K562 (cell line): ENCODE results near the gene FLOT2. TPM values are rescaled to one million over a fixed set of nuclear protein-coding genes. Genes with fewer than 3 reads are reported as not detected.

ENCODE experiments used
- ARID1B ChIP-seq: fragments of 450-650 bp; IDR thresholded peaks from 2 replicates; pipeline ENCODE4 v1.6.1; 2016; ENCODE audit warnings: antibody characterized with exemption, mild to moderate bottlenecking, inconsistent platforms
- CXXC5 ChIP-seq: fragments of 250-450 bp; sonication (Bioruptor Pico); IDR thresholded peaks from 2 replicates; pipeline ENCODE4 v1.8.0; 2022; ENCODE audit warnings: inconsistent platforms, mild to moderate bottlenecking, moderate library complexity
- KLF13 ChIP-seq: fragments of 450-650 bp; IDR thresholded peaks from 2 replicates; pipeline ENCODE4 v1.6.1; 2016; ENCODE audit warnings: missing genetic modification characterization, low read depth, mild to moderate bottlenecking, missing compliant biosample characterization, moderate library complexity, borderline replicate concordance
- MAFG ChIP-seq: fragments of 450-650 bp; conservative IDR thresholded peaks from 2 replicates; pipeline ENCODE4 v1.6.1; 2016; ENCODE audit warnings: missing genetic modification characterization, missing compliant biosample characterization
- NFRKB ChIP-seq: fragments of 450-650 bp; IDR thresholded peaks from 2 replicates; pipeline ENCODE4 v1.6.1; 2016; ENCODE audit warnings: low read depth
- PTTG1 ChIP-seq: fragments of 450-650 bp; IDR thresholded peaks from 2 replicates; pipeline ENCODE4 v1.6.1; 2016; ENCODE audit warnings: low read depth, mild to moderate bottlenecking, missing genetic modification characterization, missing compliant biosample characterization
- RBBP5 ChIP-seq: fragments of 200-600 bp; sonication (generic); IDR thresholded peaks from 2 replicates; pipeline ENCODE4 v1.6.1; 2012; ENCODE audit warnings: borderline replicate concordance, mild to moderate bottlenecking, low read length, control low read depth, inconsistent platforms; ENCODE audit not compliant: insufficient read depth, poor library complexity, severe bottlenecking
- RHOXF2B ChIP-seq: fragments of 250-450 bp; sonication (Bioruptor Pico); conservative IDR thresholded peaks from 2 replicates; pipeline ENCODE4 v1.5.1; 2021
- SAFB ChIP-seq: fragments of 200-400 bp; formaldehyde crosslinking; IDR thresholded peaks from 2 replicates; pipeline ENCODE4 v1.6.1; 2017; ENCODE audit warnings: low read depth, low read length, borderline replicate concordance
- SMAD1 ChIP-seq: fragments of 150-350 bp; IDR thresholded peaks from 2 replicates; pipeline ENCODE4 v1.6.1; 2014; ENCODE audit warnings: low read length, low read depth; ENCODE audit not compliant: partially characterized antibody
- SREBF2 ChIP-seq: sonication (generic); formaldehyde crosslinking; IDR thresholded peaks from 2 replicates; pipeline ENCODE4 v1.4.0; 2020; ENCODE audit warnings: mild to moderate bottlenecking, missing genetic modification reagents
- SUPT5H ChIP-seq: fragments of 450-650 bp; IDR thresholded peaks from 2 replicates; pipeline ENCODE4 v1.6.1; 2016
- TARDBP ChIP-seq: fragments of 450-650 bp; IDR thresholded peaks from 2 replicates; pipeline ENCODE4 v1.6.1; 2016
- ZFP36 ChIP-seq: fragments of 150-350 bp; IDR thresholded peaks from 2 replicates; pipeline ENCODE4 v1.6.1; 2018; ENCODE audit warnings: low read length, low read depth; ENCODE audit not compliant: partially characterized antibody
- ZNF263 ChIP-seq: sonication (generic); formaldehyde crosslinking; IDR thresholded peaks from 2 replicates; pipeline ENCODE4 v1.8.0; 2022; ENCODE audit warnings: mild to moderate bottlenecking, missing genetic modification reagents, borderline replicate concordance
- polyA plus RNA-seq, 8 experiments: library from polyadenylated mRNA; depleted of rRNA in 4 of 8; stranded (reverse) in 5 of 8; unstranded in 3 of 8; fragments of >200 nt; fragmentation: Nextera tagmentation in 2 of 8; fragmentation: Illumina TruSeq in 1 of 8; extraction: Ambion mirVana in 2 of 8; extraction: Trizol in 1 of 8; gene quantifications; 2 replicates each; pipeline versions ENCODE4 v1.2.1 to v1.2.3, GENCODE V29; 2011 to 2014; ENCODE audit warnings: inconsistent platforms in 1 of 8, missing spikeins in 1 of 8
- total RNA-seq, 7 experiments: library from RNA; depleted of rRNA in 6 of 7; stranded (reverse); fragments of >200 nt in 6 of 7; fragmentation: Illumina TruSeq in 2 of 7; extraction: Trizol in 2 of 7; gene quantifications; 2 replicates each; pipeline versions ENCODE4 v1.2.1 to v1.2.3, GENCODE V29; 2011 to 2021; ENCODE audit warnings: low replicate concordance in 1 of 7
- TF ChIP-seq, protein P1 (sequence below): fragments of 250-450 bp; sonication (Bioruptor Pico); IDR thresholded peaks from 2 replicates; pipeline ENCODE4 v1.5.0; 2021; ENCODE audit warnings: mild to moderate bottlenecking, moderate library complexity
- TF ChIP-seq, protein P2 (sequence below): fragments of 250-450 bp; sonication (Bioruptor Pico); IDR thresholded peaks from 2 replicates; pipeline ENCODE4 v1.8.0; 2021; ENCODE audit warnings: mild to moderate bottlenecking, moderate library complexity
- TF ChIP-seq, protein P3 (sequence below): sonication (generic); formaldehyde crosslinking; IDR thresholded peaks from 2 replicates; pipeline ENCODE4 v1.8.0; 2022; ENCODE audit warnings: missing genetic modification reagents, mild to moderate bottlenecking, borderline replicate concordance
- TF ChIP-seq, protein P4 (sequence below): fragments of 250-450 bp; sonication (Bioruptor Pico); IDR thresholded peaks from 2 replicates; pipeline ENCODE4 v1.5.0; 2021; ENCODE audit warnings: mild to moderate bottlenecking, borderline replicate concordance

FLOT2 gene
- total and polyA plus RNA-seq, 9 of the 15 experiments (the other 6 are each of a cell fraction or from before 2014, with no cell fraction given), result 17.5 to 138 (median 41.7) TPM

DNA sequence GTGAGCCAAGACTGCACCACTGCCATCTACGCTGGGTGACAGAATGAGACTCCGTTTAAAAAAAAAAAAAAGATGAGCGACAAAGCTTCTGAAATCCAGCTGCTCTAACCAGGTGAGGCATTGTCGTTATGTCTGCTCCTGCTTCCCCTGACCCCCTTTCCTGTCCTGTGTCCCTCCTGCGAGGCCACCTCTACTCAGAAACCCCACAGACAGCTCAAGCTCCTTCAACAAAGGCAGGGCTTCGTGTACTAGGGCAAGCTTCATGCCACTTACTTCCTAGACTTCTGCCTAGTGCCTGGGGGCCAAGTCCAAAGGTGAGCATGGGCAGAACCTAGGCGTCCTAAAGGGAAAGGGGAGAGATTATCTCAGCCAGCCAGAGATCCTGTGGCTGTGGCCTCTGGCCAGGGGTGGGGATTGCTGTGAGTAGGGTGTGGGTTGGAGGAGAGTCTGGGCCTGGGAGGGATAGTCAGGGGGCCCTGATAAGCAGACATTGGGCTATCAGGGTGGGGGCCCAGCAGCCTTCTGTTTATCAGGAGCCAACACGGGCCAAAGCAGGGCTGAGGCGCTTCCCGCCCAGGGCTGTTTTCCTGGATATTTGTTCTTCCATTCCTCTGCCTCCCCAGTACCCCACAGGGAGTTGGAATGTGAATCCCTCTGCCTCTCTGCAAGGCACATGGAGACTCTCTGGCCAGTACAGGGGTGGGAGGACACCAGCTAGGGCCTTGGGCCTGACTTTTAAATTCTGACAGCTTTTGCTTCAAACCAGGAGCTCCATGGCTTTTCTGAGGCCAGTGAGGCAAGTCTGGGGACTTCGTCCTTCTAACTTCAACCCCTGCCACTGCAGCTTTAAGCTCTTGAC, 32.3 kb downstream of the FLOT2 start (continued):
- TF ChIP-seq RBBP5, result peak; percentile 66
- TF ChIP-seq ZNF263 (CRISPR knock-in tag), result no peak
- peak; percentile 100 for TF ChIP-seq ARID1B
- TF ChIP-seq, protein P1, sequence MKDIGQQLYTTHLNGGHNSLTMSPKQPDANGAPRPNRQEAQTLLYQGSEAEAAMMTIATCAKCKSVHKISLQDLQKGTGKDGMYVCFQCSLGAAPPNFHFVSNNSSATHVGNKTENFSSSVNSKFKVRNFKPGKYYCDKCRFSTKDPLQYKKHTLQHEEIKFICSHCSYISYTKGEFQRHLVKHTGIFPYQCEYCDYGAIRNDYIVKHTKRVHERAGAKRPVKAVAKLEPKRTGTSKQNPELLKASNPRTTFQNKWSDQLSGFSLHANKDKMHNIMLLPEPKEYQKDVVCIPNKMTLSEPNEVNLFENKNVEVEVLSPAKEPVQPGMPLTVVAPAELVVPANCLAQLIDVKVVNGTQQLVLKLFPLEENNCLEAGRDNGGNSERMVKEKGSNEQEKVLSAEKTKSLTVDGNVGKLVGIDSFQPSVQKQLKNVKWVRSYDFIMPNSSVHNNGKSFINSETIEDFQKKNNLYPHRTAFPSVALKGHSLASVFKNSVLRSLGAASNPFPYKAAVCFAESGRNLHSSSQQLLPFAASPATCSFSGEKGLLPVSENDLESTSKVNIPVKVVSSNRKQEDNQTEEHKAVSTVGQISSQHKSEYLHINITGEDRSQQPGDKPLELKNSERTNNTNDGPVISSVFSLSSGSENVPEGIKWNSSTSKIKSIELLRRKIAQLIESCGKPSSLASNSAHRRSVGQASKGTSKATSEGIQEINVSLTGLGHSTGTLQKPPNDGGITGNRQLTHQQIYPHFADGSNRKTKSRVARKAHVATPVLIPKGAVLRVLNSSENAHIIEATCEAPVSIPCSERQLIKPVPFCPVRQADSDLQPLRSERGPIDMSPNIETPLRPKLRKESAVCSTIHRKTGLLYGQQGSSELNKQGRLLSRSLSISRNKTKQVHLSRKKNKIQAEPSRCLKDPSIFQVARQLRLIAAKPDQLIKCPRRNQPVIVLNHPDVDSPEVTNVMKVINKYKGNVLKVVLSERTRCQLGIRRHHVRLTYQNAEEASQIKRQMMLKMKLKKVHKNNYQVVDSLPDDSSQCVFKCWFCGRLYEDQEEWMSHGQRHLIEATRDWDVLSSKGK (CRISPR knock-in tag), result no peak
- no peak for TF ChIP-seq PTTG1 (tag)
- TF ChIP-seq, protein P2, sequence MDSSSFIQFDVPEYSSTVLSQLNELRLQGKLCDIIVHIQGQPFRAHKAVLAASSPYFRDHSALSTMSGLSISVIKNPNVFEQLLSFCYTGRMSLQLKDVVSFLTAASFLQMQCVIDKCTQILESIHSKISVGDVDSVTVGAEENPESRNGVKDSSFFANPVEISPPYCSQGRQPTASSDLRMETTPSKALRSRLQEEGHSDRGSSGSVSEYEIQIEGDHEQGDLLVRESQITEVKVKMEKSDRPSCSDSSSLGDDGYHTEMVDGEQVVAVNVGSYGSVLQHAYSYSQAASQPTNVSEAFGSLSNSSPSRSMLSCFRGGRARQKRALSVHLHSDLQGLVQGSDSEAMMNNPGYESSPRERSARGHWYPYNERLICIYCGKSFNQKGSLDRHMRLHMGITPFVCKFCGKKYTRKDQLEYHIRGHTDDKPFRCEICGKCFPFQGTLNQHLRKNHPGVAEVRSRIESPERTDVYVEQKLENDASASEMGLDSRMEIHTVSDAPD, result peak; percentile 56; the same call in 1 of the 2 replicates
- TF ChIP-seq CXXC5 (CRISPR knock-in tag), result peak; percentile 97
- TF ChIP-seq NFRKB, result no peak; the same call in 1 of the 2 replicates
- no peak for TF ChIP-seq SAFB
- no peak for TF ChIP-seq SREBF2 (CRISPR knock-in tag)
- no peak for TF ChIP-seq MAFG (tag)
- TF ChIP-seq, protein P3, sequence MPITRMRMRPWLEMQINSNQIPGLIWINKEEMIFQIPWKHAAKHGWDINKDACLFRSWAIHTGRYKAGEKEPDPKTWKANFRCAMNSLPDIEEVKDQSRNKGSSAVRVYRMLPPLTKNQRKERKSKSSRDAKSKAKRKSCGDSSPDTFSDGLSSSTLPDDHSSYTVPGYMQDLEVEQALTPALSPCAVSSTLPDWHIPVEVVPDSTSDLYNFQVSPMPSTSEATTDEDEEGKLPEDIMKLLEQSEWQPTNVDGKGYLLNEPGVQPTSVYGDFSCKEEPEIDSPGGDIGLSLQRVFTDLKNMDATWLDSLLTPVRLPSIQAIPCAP (CRISPR knock-in tag), result no peak
- TF ChIP-seq ZFP36, result peak; percentile 20
- TF ChIP-seq, protein P4, sequence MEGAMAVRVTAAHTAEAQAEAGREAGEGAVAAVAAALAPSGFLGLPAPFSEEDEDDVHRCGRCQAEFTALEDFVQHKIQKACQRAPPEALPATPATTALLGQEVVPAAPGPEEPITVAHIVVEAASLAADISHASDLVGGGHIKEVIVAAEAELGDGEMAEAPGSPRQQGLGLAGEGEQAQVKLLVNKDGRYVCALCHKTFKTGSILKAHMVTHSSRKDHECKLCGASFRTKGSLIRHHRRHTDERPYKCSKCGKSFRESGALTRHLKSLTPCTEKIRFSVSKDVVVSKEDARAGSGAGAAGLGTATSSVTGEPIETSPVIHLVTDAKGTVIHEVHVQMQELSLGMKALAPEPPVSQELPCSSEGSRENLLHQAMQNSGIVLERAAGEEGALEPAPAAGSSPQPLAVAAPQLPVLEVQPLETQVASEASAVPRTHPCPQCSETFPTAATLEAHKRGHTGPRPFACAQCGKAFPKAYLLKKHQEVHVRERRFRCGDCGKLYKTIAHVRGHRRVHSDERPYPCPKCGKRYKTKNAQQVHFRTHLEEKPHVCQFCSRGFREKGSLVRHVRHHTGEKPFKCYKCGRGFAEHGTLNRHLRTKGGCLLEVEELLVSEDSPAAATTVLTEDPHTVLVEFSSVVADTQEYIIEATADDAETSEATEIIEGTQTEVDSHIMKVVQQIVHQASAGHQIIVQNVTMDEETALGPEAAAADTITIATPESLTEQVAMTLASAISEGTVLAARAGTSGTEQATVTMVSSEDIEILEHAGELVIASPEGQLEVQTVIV (CRISPR knock-in tag), result no peak
- TF ChIP-seq SUPT5H, result no peak; the same call in 1 of the 2 replicates
- TF ChIP-seq RHOXF2B (CRISPR knock-in tag), result no peak
- TF ChIP-seq KLF13, result peak; percentile 65
- TF ChIP-seq TARDBP, result peak; percentile 98
- TF ChIP-seq SMAD1, result peak; percentile 95
